Measurements from ENCODE around the gene OR6C74. TPM values are rescaled to one million over a fixed set of nuclear protein-coding genes. Genes with fewer than 3 reads are reported as not detected.

OR6C74 gene
- polyA plus RNA-seq (not detected in 2 replicates), polyA minus RNA-seq (not detected in 2 replicates)

GRCh38 chr12:55244309-55244708 is at the start of gene OR6C74:
Gene OR6C74 (plus strand): TSS chr12:55244609. CDS start chr12:55247288, 2,679 bp downstream.
- Histone ChIP-seq H3K79me2 (replicated peaks; ENCODE audit: insufficient read depth, low read length) (no peaks in the 10 kb centered on the region), H3K9me2 (ENCODE audit: insufficient read depth, low read length) (no peaks in the 10 kb centered on the region), H3K9ac (ENCODE audit: low read length) (no peak within 1 kb of the TSS), H3K27me3 (ENCODE audit: insufficient read depth, low read depth, low read length) (no peaks in the 10 kb centered on the region), H3K27ac (ENCODE audit: low read length) (no peak within 1 kb of the TSS), H3K4me3 (ENCODE audit: low read length) (no peak within 1 kb of the TSS), H2AFZ (ENCODE audit: low read depth, low read length) (no peak within 1 kb of the TSS), H3F3A (ENCODE audit: insufficient read depth, low read length, poor library complexity, severe bottlenecking) (no peaks in the 10 kb centered on the region), H3K36me3 (ENCODE audit: insufficient read depth, low read length) (no peaks in the 10 kb centered on the region), H4K20me1 (ENCODE audit: insufficient read depth) (no peaks in the 10 kb centered on the region), H3K4me2 (ENCODE audit: low read length) (no peak within 1 kb of the TSS), H3K9me3 (ENCODE audit: low read length) (no peaks in the 10 kb centered on the region)
- TF ChIP-seq POLR2AphosphoS5 (IDR thresholded peaks at IDR 0.05) (no peak), MXI1 (conservative IDR thresholded peaks at IDR 0.05; ENCODE audit: poor library complexity, severe bottlenecking) (no peak), REST (IDR thresholded peaks at IDR 0.05; ENCODE audit: borderline replicate concordance) (no peak), TAF1 (IDR thresholded peaks at IDR 0.05; ENCODE audit: low read depth) (no peak), CTCF (IDR thresholded peaks at IDR 0.05; ENCODE audit: poor library complexity, severe bottlenecking) (no peak), SMC3 (conservative IDR thresholded peaks at IDR 0.05; ENCODE audit: poor library complexity) (no peak), EP300 (conservative IDR thresholded peaks at IDR 0.05; ENCODE audit: poor library complexity, severe bottlenecking) (no peak), EZH2 (IDR thresholded peaks at IDR 0.05; ENCODE audit: borderline replicate concordance, insufficient read depth, low read length, poor library complexity, severe bottlenecking) (no peak), RAD21 (conservative IDR thresholded peaks at IDR 0.05) (no peak)

GRCh38 chr12:55220725-55221124 is 23.7 kb upstream of the OR6C74 start, which contains the start of gene OR10A7:
Gene OR10A7 (plus strand): TSS chr12:55221025. CDS start chr12:55221025, 0 bp downstream.
- Histone ChIP-seq H3K79me2 (replicated peaks; ENCODE audit: insufficient read depth, low read length) (no peaks in the 10 kb centered on the region), H3K9ac (ENCODE audit: low read length) (no peak within 1 kb of the TSS), H3K4me2 (ENCODE audit: low read length) (no peak within 1 kb of the TSS), H3K9me2 (ENCODE audit: insufficient read depth, low read length) (no peaks in the 10 kb centered on the region), H3K4me3 (ENCODE audit: low read length) (no peak within 1 kb of the TSS), H2AFZ (ENCODE audit: low read depth, low read length) (no peak within 1 kb of the TSS), H3K27ac (ENCODE audit: low read length) (no peak within 1 kb of the TSS), H4K20me1 (ENCODE audit: insufficient read depth) (no peaks in the 10 kb centered on the region), H3F3A (ENCODE audit: insufficient read depth, low read length, poor library complexity, severe bottlenecking) (no peaks in the 10 kb centered on the region), H3K9me3 (ENCODE audit: low read length) (no peaks in the 10 kb centered on the region), H3K27me3 (ENCODE audit: insufficient read depth, low read depth, low read length) (no peaks in the 10 kb centered on the region), H3K36me3 (ENCODE audit: insufficient read depth, low read length) (no peaks in the 10 kb centered on the region)
- TF ChIP-seq EZH2 (IDR thresholded peaks at IDR 0.05; ENCODE audit: borderline replicate concordance, insufficient read depth, low read length, poor library complexity, severe bottlenecking), result no peak
- TF ChIP-seq RAD21 (conservative IDR thresholded peaks at IDR 0.05), result no peak
- no peak for TF ChIP-seq CTCF (IDR thresholded peaks at IDR 0.05; ENCODE audit: poor library complexity, severe bottlenecking)
- TF ChIP-seq EP300 (conservative IDR thresholded peaks at IDR 0.05; ENCODE audit: poor library complexity, severe bottlenecking), result no peak
- no peak for TF ChIP-seq MXI1 (conservative IDR thresholded peaks at IDR 0.05; ENCODE audit: poor library complexity, severe bottlenecking)
